SHP77 treated with DMSO at 0.1 percent for 48 hours (cell line): Measurements from ENCODE around the gene NEK1.
"Not testable (repeated sequence)": the region's sequence is repeated elsewhere in the genome, so short reads cannot be mapped to it uniquely, and the experiment has no call there.

ENCODE experiments used
- DNase-seq: peaks from one replicate; lab custom pipeline; 2025; lab: John Stamatoyannopoulos, UW

Gene NEK1

DNA sequence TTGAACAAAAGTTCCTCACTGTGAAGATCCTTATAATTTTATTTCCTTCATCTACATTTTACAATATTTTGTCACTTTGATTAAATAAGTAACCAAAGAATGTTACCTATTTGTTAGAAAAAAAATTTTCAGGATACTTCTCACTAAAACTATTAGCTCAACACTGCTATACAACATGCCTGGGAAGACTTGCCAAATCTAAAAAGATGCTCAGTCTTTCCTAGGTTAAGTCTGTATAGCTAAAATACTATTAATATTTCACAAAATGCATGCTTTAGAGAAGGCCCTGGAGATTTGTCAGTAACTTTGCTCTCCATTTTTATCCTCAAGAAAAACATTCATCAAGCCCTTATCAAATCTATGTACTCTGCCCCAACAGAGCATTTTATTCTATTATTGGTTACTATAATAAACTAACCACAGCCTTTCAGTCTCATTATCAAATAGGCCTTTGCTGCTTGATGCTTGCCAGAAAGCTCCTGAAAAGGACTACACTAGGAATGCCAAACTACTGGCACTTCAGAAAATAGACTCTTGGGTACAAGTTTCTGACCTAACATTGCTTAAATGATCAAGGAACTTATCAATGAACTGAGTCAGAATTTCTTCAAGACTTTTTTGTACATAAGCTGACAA lies 17.7 kb downstream of the NEK1 start:
- no peak for DNase-seq

DNA sequence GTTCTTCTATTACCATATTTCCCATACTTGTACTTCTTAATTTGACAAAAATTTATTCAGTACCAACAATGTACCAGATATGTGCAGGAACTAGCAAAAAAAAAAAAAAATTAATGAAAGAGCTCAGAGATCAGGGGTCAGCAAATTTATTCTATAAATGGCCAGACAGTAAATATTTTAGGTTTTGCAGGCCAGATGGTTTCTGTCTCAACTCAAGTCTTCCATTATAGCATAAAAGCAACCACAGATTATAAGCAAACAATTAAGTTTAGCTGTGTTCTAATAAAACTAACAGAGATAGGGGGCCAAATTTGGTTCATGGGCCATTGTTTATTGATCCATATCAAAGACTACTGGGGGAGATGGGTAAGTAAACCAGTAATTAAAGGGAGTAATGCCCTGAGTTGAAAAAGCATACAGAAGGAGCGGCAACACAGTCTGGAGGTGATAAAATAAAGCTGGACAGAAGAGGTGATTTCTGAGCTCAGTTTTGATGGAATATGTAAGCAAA lies 19.3 kb downstream of the NEK1 start:
- DNase-seq = no peak

DNA sequence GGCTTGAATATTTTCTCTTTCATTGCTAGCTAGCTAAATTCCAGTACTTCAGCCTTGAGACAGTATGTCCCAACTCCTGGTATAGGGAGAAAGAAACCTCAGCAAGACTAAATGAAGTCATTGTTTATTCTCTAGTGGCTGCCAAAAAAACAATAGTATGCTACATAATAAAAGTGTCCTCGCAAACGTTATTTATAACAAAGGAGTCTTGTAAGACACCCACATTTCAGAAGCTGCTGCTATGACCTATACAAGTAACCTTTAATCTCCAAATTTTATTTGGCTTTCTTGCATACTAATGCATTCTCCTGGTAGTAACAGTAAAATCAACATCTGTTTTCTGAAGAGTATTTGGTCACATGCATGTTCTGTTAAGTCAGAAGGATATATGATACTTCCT lies 28.8 kb downstream of the NEK1 start:
- DNase-seq = no peak

DNA sequence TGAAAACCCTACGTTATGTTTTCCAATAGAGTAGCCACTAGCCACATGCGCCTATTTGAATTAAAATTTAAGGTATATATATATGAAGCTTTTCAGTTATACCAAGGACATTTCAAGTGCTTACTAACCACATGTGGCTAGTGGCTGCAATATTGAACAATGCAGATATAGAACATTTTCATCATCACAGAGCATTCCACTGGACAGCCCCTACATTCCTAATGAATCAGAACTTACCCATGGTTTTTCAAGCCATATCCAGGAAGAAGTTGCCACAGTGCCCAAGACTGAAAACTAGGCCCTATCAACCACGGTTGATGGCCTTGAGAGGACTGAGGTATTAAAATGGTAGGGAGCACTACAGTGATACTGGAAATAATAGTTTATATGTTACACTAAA lies 29.7 kb downstream of the NEK1 start:
- no peak for DNase-seq

DNA sequence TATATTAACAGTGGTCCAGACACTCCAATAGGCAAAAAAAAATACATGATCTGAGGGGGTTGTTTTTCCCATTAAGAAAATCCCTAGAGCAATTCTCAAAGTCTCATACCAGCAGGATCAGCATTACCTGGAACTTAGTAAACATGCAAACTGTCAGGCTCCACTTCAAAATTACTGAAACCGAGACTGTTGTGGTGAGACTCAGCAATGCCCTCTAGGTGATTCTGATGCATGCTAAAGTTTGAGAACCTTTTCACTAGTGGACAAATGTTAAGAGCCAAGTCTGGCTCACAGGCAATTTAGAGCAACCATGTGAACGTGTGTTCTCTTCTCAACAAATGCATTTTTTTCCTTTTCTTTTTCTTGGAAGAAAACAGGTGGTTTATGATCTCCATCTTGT lies 30.2 kb downstream of the NEK1 start:
- DNase-seq = no peak

DNA sequence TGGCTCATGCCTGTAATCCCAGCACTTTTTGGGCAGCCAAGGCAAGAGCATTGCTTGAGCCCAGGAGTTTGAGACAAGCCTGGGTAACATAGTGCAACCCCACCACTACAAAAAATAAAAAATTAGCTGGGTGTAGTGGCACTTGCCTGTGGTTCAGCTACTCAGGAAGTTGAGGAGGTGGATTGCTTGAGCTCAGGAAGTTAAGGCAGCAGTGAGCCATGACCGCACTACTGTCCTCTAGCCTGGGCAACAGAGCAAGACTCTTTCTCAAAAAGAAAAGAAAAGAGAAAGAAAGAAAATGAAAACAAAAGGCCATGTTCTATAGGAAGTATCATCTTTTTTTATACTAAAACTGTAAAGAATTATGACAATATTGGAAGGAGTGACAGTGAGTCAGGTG lies 38.5 kb downstream of the NEK1 start:
- no peak for DNase-seq

DNA sequence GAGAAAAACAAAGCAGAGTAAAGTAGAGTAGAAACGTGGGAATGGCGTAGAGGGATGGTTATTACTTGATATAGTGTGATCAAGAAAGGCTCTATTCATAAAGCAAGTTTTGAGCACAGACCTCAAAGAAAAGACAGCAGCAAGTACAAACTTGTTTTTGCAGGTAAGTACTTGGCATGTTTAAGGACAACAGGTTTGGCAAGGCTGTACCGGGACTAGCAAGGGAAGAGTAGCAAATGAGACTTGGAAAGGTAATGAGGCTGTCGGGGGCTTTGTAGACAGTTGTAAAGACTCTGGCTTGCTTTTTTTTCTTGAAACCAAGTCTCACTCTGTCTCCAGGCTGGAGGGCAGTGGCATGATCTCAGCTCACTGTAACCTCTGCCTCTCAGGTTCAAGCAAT lies 40.9 kb downstream of the NEK1 start:
- no peak for DNase-seq

DNA sequence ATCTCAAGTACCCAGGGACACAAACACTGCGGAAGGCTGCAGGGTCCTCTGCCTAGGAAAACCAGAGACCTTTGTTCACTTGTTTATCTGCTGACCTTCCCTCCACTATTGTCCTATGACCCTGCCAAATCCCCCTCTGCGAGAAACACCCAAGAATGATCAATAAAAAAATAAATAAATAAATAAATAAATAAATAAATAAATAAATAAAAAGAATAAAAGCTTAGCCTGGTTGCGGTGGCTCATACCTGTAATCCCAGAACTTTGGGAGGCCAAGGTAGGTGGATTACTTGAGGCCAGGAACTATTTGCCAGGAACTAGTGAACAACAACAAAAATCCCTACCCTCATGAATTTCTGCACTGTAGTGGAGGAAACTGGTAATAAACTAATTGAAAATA lies 41.4 kb downstream of the NEK1 start:
- not testable (repeated sequence) for DNase-seq

DNA sequence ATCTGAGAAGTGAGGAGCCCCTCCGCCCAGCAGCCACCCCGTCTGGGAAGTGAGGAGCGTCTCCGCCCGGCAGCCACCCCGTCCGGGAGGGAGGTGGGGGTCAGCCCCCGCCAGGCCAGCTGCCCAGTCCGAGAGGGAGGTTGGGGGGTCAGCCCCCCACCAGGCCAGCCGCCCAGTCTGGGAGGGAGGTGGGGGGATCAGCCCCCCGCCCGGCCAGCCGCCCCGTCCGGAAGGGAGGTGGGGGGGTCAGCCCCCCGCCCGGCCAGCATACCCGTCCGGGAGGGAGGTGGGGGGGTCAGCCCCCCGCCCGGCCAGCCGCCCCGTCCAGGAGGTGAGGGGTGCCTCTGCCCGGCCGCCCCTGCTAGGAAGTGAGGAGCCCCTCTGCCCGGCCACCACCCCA lies 42.1 kb downstream of the NEK1 start:
- DNase-seq = not testable (repeated sequence)

DNA sequence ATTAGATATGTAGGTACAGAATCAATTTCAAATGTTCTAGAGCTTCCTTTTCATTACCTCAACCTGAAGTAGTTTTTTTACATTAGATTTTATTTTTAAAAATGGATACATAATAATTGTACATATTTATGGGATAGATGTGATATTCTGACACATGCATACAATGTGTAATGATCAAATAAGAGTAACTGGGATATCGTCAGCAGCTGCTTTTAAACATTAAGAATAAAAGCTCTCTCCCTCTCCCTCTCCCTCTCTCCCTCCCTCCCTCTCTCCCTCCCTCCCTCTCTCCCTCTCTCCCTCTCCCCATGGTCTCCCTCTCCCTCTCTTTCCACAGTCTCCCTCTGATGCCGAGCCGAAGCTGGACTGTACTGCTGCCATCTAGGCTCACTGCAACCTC lies 43.2 kb downstream of the NEK1 start:
- DNase-seq = not testable (repeated sequence)

DNA sequence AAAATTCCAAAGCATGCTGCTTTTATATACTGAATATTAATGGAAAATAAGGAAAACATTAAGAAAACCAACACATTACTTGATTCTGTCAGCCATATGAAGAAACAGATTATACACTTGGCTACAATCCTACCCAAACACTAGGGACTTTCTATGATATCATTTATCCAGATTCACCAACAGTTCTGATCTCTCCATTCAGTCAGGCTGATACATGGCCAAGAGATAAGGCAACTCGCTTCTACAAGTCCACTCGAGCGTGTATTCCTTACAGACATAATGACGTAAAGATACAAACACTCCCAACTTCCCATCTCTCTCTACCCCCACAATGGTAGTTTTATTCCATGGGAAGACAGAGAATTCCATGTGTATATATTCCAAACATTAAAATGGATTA lies 44.5 kb downstream of the NEK1 start:
- DNase-seq = no peak

DNA sequence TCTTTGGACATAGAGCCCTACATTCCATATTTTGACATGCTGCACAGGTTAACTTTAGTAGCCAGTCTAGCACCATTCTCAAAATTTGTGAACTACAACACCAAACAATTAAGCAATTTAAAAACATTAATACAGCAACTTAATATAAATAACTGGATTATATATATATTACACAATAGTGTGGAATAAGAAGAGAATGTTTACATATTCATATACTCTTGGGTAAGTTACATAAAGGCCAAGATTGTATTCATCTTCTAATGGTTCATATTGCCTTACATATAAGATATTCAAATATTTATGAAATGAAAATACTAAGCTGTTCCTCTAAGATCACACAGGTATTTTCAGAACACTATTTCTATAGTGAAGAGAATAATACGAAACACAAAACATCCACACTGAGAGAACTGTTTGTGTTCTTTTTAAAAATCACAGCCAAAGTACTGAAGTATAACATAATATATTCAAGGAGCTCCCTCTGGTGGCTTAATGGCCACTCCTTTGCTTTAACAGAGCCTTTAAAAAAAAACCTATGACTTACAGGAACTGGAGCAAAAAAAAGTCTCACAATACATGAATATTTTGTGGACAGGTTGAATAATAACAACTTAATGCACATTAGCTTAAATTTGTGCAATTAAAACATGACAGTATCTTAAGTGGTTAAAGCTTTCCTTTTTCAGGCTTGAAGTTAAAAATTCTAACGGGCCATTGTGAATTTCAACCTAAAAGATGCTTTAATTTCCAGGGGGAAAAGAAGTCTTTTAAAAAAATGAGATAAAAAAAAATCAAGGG lies 46.2 kb downstream of the NEK1 start:
- DNase-seq = peak; percentile 4

DNA sequence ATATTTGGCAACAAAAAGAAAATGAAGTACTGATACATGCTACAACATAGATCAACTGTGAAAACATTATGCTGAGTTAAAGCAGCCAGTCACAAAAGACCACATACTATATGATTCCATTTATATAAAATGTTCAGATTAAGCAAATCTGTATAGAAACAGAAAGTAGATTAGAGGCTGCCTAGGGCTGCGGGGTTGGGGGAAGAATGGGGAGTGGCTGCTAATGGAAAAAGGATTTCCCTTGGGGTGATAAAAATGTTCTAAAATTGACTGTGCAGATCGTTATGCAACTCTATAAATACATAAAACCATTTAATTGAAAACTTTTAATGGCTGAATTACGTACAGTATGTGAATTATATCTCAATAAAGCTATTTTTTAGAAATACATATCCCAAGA lies 46.8 kb downstream of the NEK1 start:
- DNase-seq = no peak

DNA sequence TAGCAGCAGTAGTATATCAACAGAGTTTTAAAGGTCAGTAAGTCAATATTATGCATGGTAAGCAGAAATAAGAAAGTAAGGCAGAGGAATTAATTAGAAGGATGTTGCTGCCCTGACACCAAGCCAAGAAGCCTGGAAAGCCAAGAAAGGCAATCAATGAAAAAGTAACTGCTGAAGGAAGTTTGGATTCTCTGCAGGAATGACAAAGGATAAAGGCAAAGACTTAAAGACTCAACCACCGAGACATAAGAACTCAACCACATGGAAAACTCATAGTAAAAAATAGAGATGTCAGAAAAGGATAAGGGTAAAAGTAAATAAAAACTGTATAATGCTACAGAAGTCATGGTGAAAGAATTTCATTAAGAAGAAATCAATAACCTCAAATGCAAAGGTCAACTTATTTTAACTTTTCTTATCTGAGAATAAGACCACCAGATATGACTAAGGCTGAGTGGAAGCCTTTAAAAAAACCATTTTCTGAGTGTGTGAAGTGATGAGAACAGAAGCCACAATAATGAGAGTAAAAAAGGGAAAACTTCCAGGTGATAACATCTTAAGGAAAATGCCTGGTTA lies 55.2 kb downstream of the NEK1 start:
- no peak for DNase-seq

DNA sequence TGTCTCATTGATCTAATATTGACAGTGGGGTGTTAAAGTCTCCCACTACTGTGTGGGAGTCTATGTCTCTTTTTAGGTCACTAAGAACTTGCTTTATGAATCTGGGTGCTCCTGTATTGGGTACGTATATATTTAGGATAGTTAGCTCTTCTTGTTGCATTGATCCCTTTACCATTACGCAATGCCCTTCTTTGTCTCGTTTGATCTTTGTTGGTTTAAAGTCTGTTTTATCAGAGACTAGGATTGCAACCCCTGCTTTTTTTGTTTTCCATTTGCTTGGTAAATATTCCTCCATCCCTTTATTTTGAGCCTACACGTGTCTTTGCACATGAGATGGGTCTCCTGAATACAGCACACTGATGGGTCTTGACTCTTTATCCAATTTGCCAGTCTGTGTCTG lies 65.8 kb downstream of the NEK1 start:
- DNase-seq = not testable (repeated sequence)

DNA sequence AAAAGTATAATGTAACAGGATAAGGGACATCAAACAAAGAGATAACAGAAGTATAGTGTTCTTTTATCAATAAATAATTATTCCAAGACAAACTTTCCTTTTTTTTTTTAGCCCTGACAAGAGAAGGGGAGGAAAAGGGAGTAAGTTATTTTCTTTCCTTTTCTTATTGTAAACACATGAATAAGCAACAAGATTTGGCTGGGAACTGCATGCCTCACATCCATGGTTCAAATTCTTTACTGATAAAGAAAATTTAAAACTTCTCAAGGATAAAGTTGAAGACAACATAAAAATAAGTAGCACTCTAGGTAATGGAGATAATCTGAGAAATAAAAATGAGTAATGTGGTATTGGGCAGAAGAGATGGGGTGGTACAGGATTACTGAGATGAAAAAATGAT lies 71.6 kb downstream of the NEK1 start:
- no peak for DNase-seq

DNA sequence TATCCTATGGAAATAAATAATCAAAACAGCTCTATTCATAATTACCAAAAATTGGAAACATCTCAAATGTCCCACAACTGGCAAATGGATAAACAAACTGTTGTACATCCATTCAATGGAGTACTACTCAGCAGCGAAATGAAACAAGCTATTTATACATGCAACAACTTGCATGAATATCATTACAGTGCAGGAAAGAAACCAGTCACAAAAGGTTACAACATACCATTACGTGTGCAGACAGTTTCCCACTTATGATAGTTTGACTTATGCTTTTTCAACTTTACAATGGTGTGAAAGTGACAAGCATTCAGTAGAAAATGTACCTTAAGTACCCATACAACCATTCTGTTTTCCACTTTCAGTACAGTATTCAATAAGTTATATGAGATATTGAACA lies 82.3 kb downstream of the NEK1 start:
- DNase-seq = no peak

DNA sequence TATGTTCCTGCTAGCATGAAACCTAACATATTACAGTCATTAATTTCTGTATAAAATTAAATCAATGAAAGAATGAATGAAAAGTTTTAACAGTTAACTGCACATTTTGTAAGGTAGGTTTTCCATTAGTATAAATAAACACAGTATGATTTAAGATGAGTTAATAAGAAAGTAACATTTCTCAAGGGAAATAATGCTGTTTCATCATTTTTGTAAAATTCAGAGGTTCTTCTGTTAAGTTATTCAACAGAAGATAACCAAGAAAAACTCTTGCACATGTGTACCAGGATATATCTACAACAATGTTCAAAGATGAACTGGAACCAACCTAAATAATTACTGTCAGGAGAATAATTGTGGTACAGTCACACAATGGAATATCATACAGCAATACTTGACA lies 88.6 kb downstream of the NEK1 start:
- no peak for DNase-seq

DNA sequence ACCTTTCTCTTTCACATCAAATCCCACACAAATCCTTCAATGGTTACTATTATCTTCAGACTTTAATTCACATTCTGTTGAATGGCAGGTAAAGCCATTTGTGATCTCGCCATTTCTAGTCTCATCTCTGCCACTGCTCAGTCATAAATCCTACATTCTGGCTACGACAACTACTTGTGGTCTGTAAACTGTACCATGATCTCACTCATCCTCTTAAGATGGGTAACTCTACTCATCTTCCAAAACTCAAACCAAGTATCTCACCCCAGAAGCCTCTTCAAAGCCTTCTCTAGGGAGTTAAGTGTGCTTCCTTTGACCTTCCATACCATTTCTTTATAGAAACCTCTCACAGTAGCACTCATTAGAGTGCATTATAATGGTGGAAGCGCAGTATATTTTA lies 101.8 kb downstream of the NEK1 start:
- DNase-seq = no peak

DNA sequence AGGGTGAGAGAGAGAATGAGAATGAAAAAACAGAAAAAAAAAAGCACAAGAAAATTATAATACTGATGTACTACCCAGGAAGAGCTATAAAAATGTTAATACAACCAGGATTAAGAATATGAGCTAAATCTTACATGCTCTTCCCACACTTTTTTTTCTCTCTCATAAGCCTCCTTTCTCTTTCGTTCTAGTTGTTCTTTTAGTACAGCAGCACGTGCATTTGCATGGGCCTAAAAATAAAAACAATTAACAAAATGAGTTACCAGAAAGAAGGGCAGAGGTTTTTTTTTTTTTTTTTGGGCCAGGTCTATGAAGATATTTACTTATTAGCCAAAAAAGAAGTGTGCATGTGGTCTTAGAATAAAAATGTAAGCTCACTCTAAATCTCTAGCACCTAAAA lies 105.5 kb downstream of the NEK1 start:
- DNase-seq = no peak

DNA sequence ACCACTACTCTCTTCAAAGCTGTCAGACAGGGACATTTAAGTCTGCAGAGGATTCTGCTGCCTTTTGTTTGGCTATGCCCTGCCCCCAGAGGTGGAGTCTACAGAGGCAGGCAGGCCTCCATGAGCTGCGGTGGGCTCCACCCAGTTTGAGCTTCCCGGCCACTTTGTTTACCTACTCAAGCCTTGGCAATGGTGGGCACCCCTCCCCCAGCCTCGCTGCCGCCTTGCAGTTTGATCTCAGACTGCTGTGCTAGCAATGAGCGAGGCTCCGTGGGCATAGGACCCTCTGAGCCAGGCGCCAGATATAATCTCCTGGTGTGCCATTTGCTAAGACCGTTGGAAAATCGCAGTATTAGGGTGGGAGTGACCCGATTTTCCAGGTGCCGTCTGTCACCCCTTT lies 112.5 kb downstream of the NEK1 start:
- not testable (repeated sequence) for DNase-seq

DNA sequence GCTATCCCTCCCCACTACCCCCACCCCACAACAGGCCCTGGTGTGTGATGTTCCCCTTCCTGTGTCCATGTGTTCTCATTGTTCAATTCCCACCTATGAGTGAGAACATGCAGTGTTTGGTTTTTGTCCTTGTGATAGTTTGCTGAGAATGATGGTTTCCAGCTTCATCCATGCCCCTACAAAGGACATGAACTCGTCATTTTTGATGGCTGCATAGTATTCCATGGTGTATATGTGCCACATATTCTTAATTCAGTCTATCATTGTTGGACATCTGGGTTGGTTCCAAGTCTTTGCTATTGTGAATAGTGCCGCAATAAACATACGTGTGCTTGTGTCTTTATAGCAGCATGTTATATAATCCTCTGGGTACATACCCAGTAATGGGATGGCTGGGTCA lies 118.1 kb downstream of the NEK1 start:
- not testable (repeated sequence) for DNase-seq

DNA sequence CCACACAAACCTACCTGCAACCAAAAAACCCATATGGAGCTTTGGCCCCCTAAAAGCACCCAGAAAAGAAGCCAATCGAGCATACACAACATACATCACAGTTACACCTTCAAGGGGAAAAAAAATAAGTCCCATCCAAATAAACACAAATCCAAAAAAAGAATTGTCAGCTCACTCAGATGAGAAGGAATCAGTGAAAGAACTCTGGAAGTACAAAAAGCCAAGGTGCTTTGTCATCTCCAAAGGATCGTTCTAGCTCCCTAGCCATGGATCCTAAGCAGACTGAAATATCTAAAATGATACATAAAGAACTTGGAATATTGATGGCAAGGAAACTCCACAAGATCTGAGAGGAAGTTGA lies 119.2 kb downstream of the NEK1 start:
- no peak for DNase-seq
